Mesodermal cell (in vitro differentiated cells): ENCODE results near the gene PTPRG.

ENCODE experiments used
- H3K27ac ChIP-seq: 2 replicates; pipeline ENCODE4 v1.7.0; 2013; ENCODE audit warnings: mild to moderate bottlenecking, low read depth, low read length, moderate library complexity; ENCODE audit not compliant: severe bottlenecking
- H3K36me3 ChIP-seq: 2 replicates; pipeline ENCODE4 v1.7.1; 2013; ENCODE audit warnings: mild to moderate bottlenecking, low read length, moderate library complexity; ENCODE audit not compliant: control insufficient read depth, insufficient read depth
- H3K4me1 ChIP-seq: one replicate; pipeline ENCODE4 v1.7.1; 2013; ENCODE audit warnings: mild to moderate bottlenecking, low read length; ENCODE audit not compliant: insufficient read depth, control insufficient read depth, poor library complexity, severe bottlenecking
- H3K4me3 ChIP-seq: 2 replicates; pipeline ENCODE4 v1.7.0; 2013; ENCODE audit warnings: low read length, control low read depth, mild to moderate bottlenecking; ENCODE audit not compliant: insufficient read depth, poor library complexity, severe bottlenecking; ENCODE audit errors: extremely low read depth
- H3K9me3 ChIP-seq: 2 replicates; pipeline ENCODE4 v1.7.1; 2013; ENCODE audit warnings: mild to moderate bottlenecking, low read length, moderate library complexity; ENCODE audit not compliant: control insufficient read depth
- WGBS, 2 experiments: methylation state at CpG; one replicate each; pipeline ENCODE4 v1.1.5; 2013; ENCODE audit warnings: missing lambda C conversion rate in 2 of 2; ENCODE audit not compliant: insufficient coverage in 2 of 2; 5-methylcytosine and 5-hydroxymethylcytosine counted together

The PTPRG gene

DNA sequence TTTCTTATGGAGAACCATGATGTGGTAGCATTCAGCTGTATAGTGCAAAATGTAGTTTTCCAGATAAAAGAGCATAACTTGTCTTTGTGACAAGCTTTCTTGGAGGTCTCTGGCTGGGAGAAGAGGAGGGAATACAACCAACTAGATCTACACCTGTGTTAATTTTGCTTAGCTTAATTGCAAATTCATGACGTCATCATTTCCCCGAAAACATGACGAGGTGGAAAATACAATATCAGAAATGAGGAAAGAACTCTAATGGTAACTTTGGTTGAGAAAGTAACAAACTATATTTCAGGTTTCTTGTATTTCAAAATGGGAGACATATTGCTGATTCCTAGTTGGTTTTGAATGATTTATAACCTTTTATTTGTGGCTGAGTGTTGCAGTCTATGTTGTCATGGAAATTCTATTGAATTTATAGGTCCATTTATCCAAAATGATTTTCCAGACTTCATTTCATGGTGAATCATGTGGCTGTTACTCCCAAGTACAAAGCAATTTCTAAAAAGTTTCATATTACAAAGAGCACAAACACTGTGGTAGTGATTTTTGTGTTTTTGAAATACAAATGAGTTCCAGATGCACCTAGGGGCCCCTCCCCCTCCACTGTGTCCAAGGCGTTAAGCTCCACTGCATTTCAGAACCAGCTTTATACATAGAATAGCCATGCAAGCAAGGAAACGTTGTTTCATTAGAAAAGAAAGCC is 504.8 kb downstream of the PTPRG start:
- H3K4me1 ChIP-seq: no peaks in the 10 kb centered on the region
- WGBS, 2 experiments: 91 to 100% methylated on average over 4 of the region's 5 CpGs
- no peaks in the 10 kb centered on the region for H3K36me3 ChIP-seq
- H3K4me3 ChIP-seq: no peak overlapping the region
- H3K27ac ChIP-seq: no peak overlapping the region
- peaks cover 3% of the 10 kb centered on the region for H3K9me3 ChIP-seq

DNA sequence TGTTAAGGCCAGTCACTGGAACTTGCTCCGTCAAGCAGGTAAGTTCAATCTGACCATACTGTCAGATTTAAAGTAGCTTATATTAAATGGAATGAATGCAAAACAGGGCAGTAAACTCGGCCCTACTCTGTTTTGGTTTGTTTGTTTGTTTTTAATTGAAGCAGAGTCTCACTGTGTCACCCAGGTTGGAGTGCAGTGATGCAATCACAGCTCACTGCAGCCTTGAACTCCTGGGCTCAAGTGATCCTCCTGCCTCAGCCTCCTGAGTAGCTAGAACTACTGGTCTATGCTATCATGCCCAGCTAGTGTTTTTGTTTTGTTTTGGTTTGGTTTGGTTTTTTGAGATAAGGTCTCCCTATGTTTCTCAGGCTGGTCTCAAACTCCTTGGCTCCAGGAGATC is 507.0 kb downstream of the PTPRG start:
- peaks cover 3% of the 10 kb centered on the region for H3K9me3 ChIP-seq
- no peak overlapping the region for H3K27ac ChIP-seq
- no peak overlapping the region for H3K4me3 ChIP-seq
- WGBS, 2 experiments: 100% methylated on average over 1 of the region's 2 CpGs; no CpG with 5 or more reads in 1 of the 2 experiments
- no peaks in the 10 kb centered on the region for H3K4me1 ChIP-seq
- no peaks in the 10 kb centered on the region for H3K36me3 ChIP-seq

GRCh38 chr3:62070891-62071290 is 509.5 kb downstream of the PTPRG start:
- H3K4me1 ChIP-seq: no peaks in the 10 kb centered on the region
- no peaks in the 10 kb centered on the region for H3K36me3 ChIP-seq
- H3K4me3 ChIP-seq: no peak overlapping the region
- H3K9me3 ChIP-seq: peaks cover 3% of the 10 kb centered on the region
- no peak overlapping the region for H3K27ac ChIP-seq
- WGBS, 2 experiments: 83 to 88% methylated on average over 1 to 2 of the region's 7 CpGs

- WGBS, 2 experiments: no CpG with 5 or more reads among the region's 1 CpG
These were observed 511.7 kb downstream of the PTPRG start for GRCh38 chr3:62073038-62073437.

GRCh38 chr3:62084558-62084957 is 523.2 kb downstream of the PTPRG start:
- H3K27ac ChIP-seq: no peak overlapping the region
- H3K9me3 ChIP-seq: no peaks in the 10 kb centered on the region
- H3K4me3 ChIP-seq: no peak overlapping the region
- peaks cover 7% of the 10 kb centered on the region for H3K36me3 ChIP-seq
- peaks cover 6% of the 10 kb centered on the region for H3K4me1 ChIP-seq
- WGBS, 2 experiments: 70% methylated on average over 1 of the region's 2 CpGs; no CpG with 5 or more reads in 1 of the 2 experiments

More at GRCh38 chr3:62073038-62073437, 511.7 kb downstream of the PTPRG start:
- no peaks in the 10 kb centered on the region for H3K9me3 ChIP-seq
- no peak overlapping the region for H3K27ac ChIP-seq
- no peak overlapping the region for H3K4me3 ChIP-seq
- no peaks in the 10 kb centered on the region for H3K36me3 ChIP-seq
- H3K4me1 ChIP-seq: no peaks in the 10 kb centered on the region

- Histone ChIP-seq H3K36me3 (no peaks in the 10 kb centered on the region), H3K27ac (no peak overlapping the region)
- WGBS, 2 experiments: 92 to 100% methylated on average over 1 to 2 of the region's 4 CpGs
These were observed 527.2 kb downstream of the PTPRG start for GRCh38 chr3:62088472-62089104.

DNA sequence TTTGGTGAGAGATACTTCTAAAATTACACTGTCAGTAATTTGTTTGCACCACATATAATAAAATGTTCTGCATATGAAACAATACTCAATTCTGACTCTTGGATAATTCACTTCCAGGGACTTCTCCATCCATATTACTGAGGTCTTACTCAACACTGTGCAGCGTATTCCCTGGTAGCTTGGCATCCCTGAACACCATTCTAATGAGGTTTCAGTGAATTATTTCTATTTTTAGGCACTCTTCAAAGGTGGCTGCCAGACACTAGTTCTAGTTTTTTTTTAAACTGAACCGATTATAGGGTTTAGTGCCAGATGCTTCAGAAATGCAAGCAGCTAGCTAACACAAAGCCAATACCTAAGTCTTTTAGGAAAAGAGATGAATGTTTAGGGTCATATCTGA is 528.7 kb downstream of the PTPRG start:
- peaks cover 1% of the 10 kb centered on the region for H3K4me1 ChIP-seq
- no peak overlapping the region for H3K4me3 ChIP-seq
- no peaks in the 10 kb centered on the region for H3K36me3 ChIP-seq
- WGBS, 2 experiments: 88 to 89% methylated on average over 1 of the region's 2 CpGs
- no peaks in the 10 kb centered on the region for H3K9me3 ChIP-seq
- no peak overlapping the region for H3K27ac ChIP-seq

More at GRCh38 chr3:62088472-62089104, 527.2 kb downstream of the PTPRG start:
- H3K4me1 ChIP-seq: peaks cover 6% of the 10 kb centered on the region
- H3K4me3 ChIP-seq: no peak overlapping the region
- H3K9me3 ChIP-seq: no peaks in the 10 kb centered on the region

GRCh38 chr3:62090519-62090918 is 529.1 kb downstream of the PTPRG start:
- no peaks in the 10 kb centered on the region for H3K36me3 ChIP-seq
- peaks cover 6% of the 10 kb centered on the region for H3K4me1 ChIP-seq
- no peak overlapping the region for H3K27ac ChIP-seq
- H3K9me3 ChIP-seq: no peaks in the 10 kb centered on the region
- no peak overlapping the region for H3K4me3 ChIP-seq
- 100% methylated on average over 1 of the region's 5 CpGs; no CpG with 5 or more reads in 1 of the 2 experiments for WGBS, 2 experiments

DNA sequence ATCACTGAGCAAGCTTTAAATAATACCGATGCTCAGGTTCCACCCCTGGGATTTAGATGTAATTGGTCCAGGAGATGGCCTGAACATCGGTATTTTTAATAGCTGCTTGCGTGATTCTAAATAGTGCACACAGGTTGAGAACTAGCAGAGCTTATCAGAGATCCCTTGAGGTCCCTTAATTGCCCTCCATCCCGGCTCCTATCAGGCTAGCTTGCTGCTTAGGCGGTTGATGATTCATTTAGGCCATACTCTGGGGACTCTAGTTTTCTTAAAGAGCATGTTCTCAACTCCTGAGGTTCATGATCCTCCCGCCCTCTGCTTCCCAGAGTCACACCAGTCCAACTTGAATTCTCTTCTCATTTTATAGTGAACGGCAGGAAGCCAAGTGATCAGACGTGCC is 531.7 kb downstream of the PTPRG start:
- 88 to 93% methylated on average over 4 to 6 of the region's 8 CpGs for whole genome bisulfite sequencing, 2 experiments
- no peak overlapping the region for H3K27ac ChIP-seq
- H3K9me3 ChIP-seq: no peaks in the 10 kb centered on the region
- H3K36me3 ChIP-seq: no peaks in the 10 kb centered on the region
- H3K4me1 ChIP-seq: peaks cover 17% of the 10 kb centered on the region
- H3K4me3 ChIP-seq: no peak overlapping the region

DNA sequence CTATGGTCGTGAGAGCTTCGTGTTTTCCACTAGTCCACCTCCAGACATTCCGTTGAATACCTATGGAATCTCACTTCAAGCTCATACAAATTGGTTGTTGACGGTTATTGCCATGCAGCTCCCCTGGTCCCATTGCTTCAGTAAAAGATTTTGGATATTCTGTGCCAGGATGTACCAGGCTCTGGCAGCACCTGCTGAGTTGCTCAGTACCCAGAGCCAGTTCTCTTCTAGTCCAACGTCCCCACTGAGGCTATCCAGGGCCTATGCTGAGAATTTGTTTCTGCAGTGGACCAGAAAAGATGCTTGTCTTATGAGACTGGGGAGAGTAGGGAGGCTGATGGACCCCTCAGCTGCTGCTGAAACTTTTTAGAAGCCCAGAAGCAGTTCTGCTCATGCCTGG is 533.1 kb downstream of the PTPRG start:
- Histone ChIP-seq H3K4me1 (peaks cover 17% of the 10 kb centered on the region), H3K4me3 (no peak overlapping the region), H3K9me3 (no peaks in the 10 kb centered on the region), H3K27ac (no peak overlapping the region), H3K36me3 (no peaks in the 10 kb centered on the region)
- WGBS, 2 experiments: 92 to 97% methylated on average over 4 to 5 of the region's 5 CpGs

GRCh38 chr3:62095080-62095479 is 533.7 kb downstream of the PTPRG start:
- no peaks in the 10 kb centered on the region for H3K36me3 ChIP-seq
- no peak overlapping the region for H3K27ac ChIP-seq
- no peak overlapping the region for H3K4me3 ChIP-seq
- H3K9me3 ChIP-seq: no peaks in the 10 kb centered on the region
- peaks cover 17% of the 10 kb centered on the region for H3K4me1 ChIP-seq
- 91 to 97% methylated on average over 5 of the region's 7 CpGs for WGBS, 2 experiments
